ENCODE results near the gene FOXO3. TPM values are rescaled to one million over a fixed set of nuclear protein-coding genes. Genes with fewer than 3 reads are reported as not detected.

The FOXO3 gene
- polyA plus RNA-seq, 1 of the 3 experiments (the other 2 are of a cell fraction), result 8.1 TPM

GRCh38 chr6:108568101-108568500, 7.4 kb downstream of the FOXO3 start:
- H3K9me3 ChIP-seq, result 0 out of 2 replicates have a peak, but pooled peaks cover 3% of the 10 kb centered on the region
- no peak for DNase-seq

GRCh38 chr6:108568551-108569305, 8.0 kb downstream of the FOXO3 start:
- CTCF ChIA-PET, result interaction anchor here (1.1 kb wide), 1 partner anchor 213 kb away, joined by 4 read pairs; no protein-coding TSS in a partner anchor
- peaks cover 54% of the 10 kb centered on the region for H4K20me1 ChIP-seq (ENCODE audit: insufficient read depth)

More at GRCh38 chr6:108568101-108568500, 7.4 kb downstream of the FOXO3 start:
- Histone ChIP-seq H4K20me1 (ENCODE audit: insufficient read depth) (peaks cover 58% of the 10 kb centered on the region), H3F3A (replicated peaks; ENCODE audit: insufficient read depth) (peaks cover 36% of the 10 kb centered on the region), H3K4me1 (ENCODE audit: control insufficient read depth in 1 of 2, insufficient read depth in 2 of 2, low read depth in 1 of 2, low read length in 1 of 2) (peaks cover 18 to 26% of the 10 kb centered on the region in 2 experiments; a peak in 3 of 4 replicates), H3K4me3 (ENCODE audit: low read depth in 2 of 2, low read length in 1 of 2) (no peak overlapping the region), H3K9me2 (no peaks in the 10 kb centered on the region), H3K27ac (ENCODE audit: low read depth in 2 of 2, low read length in 1 of 2) (no peak overlapping the region), H3K27me3 (ENCODE audit: insufficient read depth) (no peaks in the 10 kb centered on the region), H3K9ac (no peak overlapping the region), H2AFZ (ENCODE audit: low read depth) (no peak overlapping the region), H3K36me3 (replicated peaks in 1 of 2; ENCODE audit: control insufficient read depth in 1 of 2, insufficient read depth in 2 of 2, low read length in 1 of 2) (peaks cover 38 to 45% of the 10 kb centered on the region in 2 experiments), H3K79me2 (ENCODE audit: insufficient read depth) (peaks cover 89% of the 10 kb centered on the region), H3K4me2 (no peak overlapping the region)
- no peak for TF ChIP-seq TCF12 (IDR thresholded peaks at IDR 0.05)
- no peak for TF ChIP-seq TAF1 (IDR thresholded peaks at IDR 0.05; ENCODE audit: borderline replicate concordance, low read depth, low read length)
- TF ChIP-seq CTCF (IDR thresholded peaks at IDR 0.05), result no peak
- no peak for TF ChIP-seq YY1 (IDR thresholded peaks at IDR 0.05; ENCODE audit: low read depth)
- no peak for TF ChIP-seq MEF2A (IDR thresholded peaks at IDR 0.05; ENCODE audit: borderline replicate concordance, low read depth)
- no peak for TF ChIP-seq GABPA (IDR thresholded peaks at IDR 0.05; ENCODE audit: low read depth)
- TF ChIP-seq MAX (IDR thresholded peaks at IDR 0.05; ENCODE audit: low read depth), result no peak
- TF ChIP-seq CHD2 (IDR thresholded peaks at IDR 0.05; ENCODE audit: low read length, partially characterized antibody), result no peak
- 94% methylated on average over 5 of the region's 5 CpGs for WGBS (ENCODE audit: low lambda C conversion rate)
- POLR2A ChIA-PET, result interaction anchor here (1.5 kb wide), 1 partner anchor 9 kb away, joined by 3 read pairs; no protein-coding TSS in a partner anchor
- CTCF ChIA-PET, result interaction anchor here (1.1 to 1.2 kb wide), 2 partner anchors 8 to 214 kb away, joined by 3 to 4 read pairs; no protein-coding TSS in a partner anchor

More at GRCh38 chr6:108568551-108569305, 8.0 kb downstream of the FOXO3 start:
- Histone ChIP-seq H2AFZ (ENCODE audit: low read depth) (no peak overlapping the region), H3K9ac (no peak overlapping the region), H3K27me3 (ENCODE audit: insufficient read depth) (no peaks in the 10 kb centered on the region), H3K79me2 (ENCODE audit: insufficient read depth) (peaks cover 89% of the 10 kb centered on the region), H3K9me3 (no peaks in the 10 kb centered on the region), H3K27ac (ENCODE audit: low read depth in 2 of 2, low read length in 1 of 2) (no peak overlapping the region), H3K9me2 (no peaks in the 10 kb centered on the region), H3K36me3 (replicated peaks in 1 of 2; ENCODE audit: control insufficient read depth in 1 of 2, insufficient read depth in 2 of 2, low read length in 1 of 2) (peaks cover 38 to 42% of the 10 kb centered on the region in 2 experiments), H3K4me3 (ENCODE audit: low read depth in 2 of 2, low read length in 1 of 2) (no peak overlapping the region), H3K4me1 (ENCODE audit: control insufficient read depth in 1 of 2, insufficient read depth in 2 of 2, low read depth in 1 of 2, low read length in 1 of 2) (peaks cover 18 to 22% of the 10 kb centered on the region in 2 experiments; a peak in 3 of 4 replicates), H3F3A (replicated peaks; ENCODE audit: insufficient read depth) (peaks cover 30% of the 10 kb centered on the region), H3K4me2 (no peak overlapping the region)
- POLR2A ChIA-PET, result no interaction called here
- TF ChIP-seq RCOR1 (IDR thresholded peaks at IDR 0.05; ENCODE audit: low read length), result no peak
- TF ChIP-seq FOXM1 (IDR thresholded peaks at IDR 0.05; ENCODE audit: low read depth), result no peak
- TF ChIP-seq NRF1 (IDR thresholded peaks at IDR 0.05; ENCODE audit: low read depth, low read length), result no peak
- no peak for TF ChIP-seq ELF1 (IDR thresholded peaks at IDR 0.05)
- no peak for TF ChIP-seq FOXJ3 (CRISPR knock-in tag; IDR thresholded peaks at IDR 0.05)
- no peak for TF ChIP-seq PBX3 (IDR thresholded peaks at IDR 0.05)
- no peak for TF ChIP-seq USF2 (IDR thresholded peaks at IDR 0.05; ENCODE audit: borderline replicate concordance, low read depth, low read length)
- no peak for DNase-seq
- 92% methylated on average over 3 of the region's 3 CpGs for WGBS (ENCODE audit: low lambda C conversion rate)

Data from SK-N-SH (cell line).